Kidney epithelial cell (primary cell): ENCODE data around the gene MYO7A. TPM values are rescaled to one million over a fixed set of nuclear protein-coding genes. Genes with fewer than 3 reads are reported as not detected.

Source experiments
- DNase-seq: peaks from one replicate; pipeline ENCODE4 v3.0.0-alpha.2; 2010; ENCODE audit warnings: low read depth
- H3K27me3 ChIP-seq: 2 replicates; pipeline ENCODE4 v1.6.0; 2011; ENCODE audit warnings: low read length; ENCODE audit not compliant: control insufficient read depth, insufficient read depth
- H3K36me3 ChIP-seq: 2 replicates; pipeline ENCODE4 v1.5.1; 2011; ENCODE audit warnings: low read length; ENCODE audit not compliant: control insufficient read depth, insufficient read depth
- H3K4me3 ChIP-seq: 2 replicates; pipeline ENCODE4 v1.5.1; 2011; ENCODE audit warnings: low read depth, mild to moderate bottlenecking, control low read depth, low read length
- CTCF ChIP-seq: IDR thresholded peaks from 2 replicates; pipeline ENCODE4 v1.5.1; 2011; ENCODE audit warnings: mild to moderate bottlenecking, moderate library complexity, low read length, control low read depth, inconsistent platforms; ENCODE audit not compliant: insufficient read depth, poor library complexity, severe bottlenecking
- total RNA-seq: library from RNA; depleted of rRNA; stranded (reverse); fragments of >200 nt; gene quantifications from 2 replicates; pipeline ENCODE4 v1.2.3, GENCODE V29; 2015

Gene MYO7A
- total RNA-seq, 1 donor from 2014 or later, result 0.17 TPM

- no peak overlapping the region for H3K4me3 ChIP-seq
- no peak for TF ChIP-seq CTCF
These were observed 40.3 kb upstream of the MYO7A start for GRCh38 chr11:77087723-77088225.

GRCh38 chr11:77088236-77089003, 39.6 kb upstream of the MYO7A start:
- no peak for DNase-seq
- TF ChIP-seq CTCF, result no peak
- Histone ChIP-seq H3K4me3 (no peak overlapping the region), H3K36me3 (no peaks in the 10 kb centered on the region), H3K27me3 (no peaks in the 10 kb centered on the region)

More at GRCh38 chr11:77087723-77088225, 40.3 kb upstream of the MYO7A start:
- DNase-seq, result no peak
- no peaks in the 10 kb centered on the region for H3K36me3 ChIP-seq
- H3K27me3 ChIP-seq, result no peaks in the 10 kb centered on the region

GRCh38 chr11:77089004-77089545, 39.0 kb upstream of the MYO7A start:
- Histone ChIP-seq H3K36me3 (no peaks in the 10 kb centered on the region), H3K27me3 (no peaks in the 10 kb centered on the region), H3K4me3 (no peak overlapping the region)
- no peak for TF ChIP-seq CTCF
- no peak for DNase-seq

GRCh38 chr11:77090046-77090372, 38.0 kb upstream of the MYO7A start:
- Histone ChIP-seq H3K4me3 (no peak overlapping the region), H3K27me3 (no peaks in the 10 kb centered on the region), H3K36me3 (no peaks in the 10 kb centered on the region)
- no peak for TF ChIP-seq CTCF
- DNase-seq, result no peak

- DNase-seq, result no peak
- no peaks in the 10 kb centered on the region for H3K36me3 ChIP-seq
- TF ChIP-seq CTCF, result no peak
These were observed 37.5 kb upstream of the MYO7A start for GRCh38 chr11:77090373-77091111.

More at GRCh38 chr11:77090373-77091111, 37.5 kb upstream of the MYO7A start:
- Histone ChIP-seq H3K27me3 (no peaks in the 10 kb centered on the region), H3K4me3 (no peak overlapping the region)
